ENCODE measurements around the gene C1D.

- TF ChIP-seq, protein P1, sequence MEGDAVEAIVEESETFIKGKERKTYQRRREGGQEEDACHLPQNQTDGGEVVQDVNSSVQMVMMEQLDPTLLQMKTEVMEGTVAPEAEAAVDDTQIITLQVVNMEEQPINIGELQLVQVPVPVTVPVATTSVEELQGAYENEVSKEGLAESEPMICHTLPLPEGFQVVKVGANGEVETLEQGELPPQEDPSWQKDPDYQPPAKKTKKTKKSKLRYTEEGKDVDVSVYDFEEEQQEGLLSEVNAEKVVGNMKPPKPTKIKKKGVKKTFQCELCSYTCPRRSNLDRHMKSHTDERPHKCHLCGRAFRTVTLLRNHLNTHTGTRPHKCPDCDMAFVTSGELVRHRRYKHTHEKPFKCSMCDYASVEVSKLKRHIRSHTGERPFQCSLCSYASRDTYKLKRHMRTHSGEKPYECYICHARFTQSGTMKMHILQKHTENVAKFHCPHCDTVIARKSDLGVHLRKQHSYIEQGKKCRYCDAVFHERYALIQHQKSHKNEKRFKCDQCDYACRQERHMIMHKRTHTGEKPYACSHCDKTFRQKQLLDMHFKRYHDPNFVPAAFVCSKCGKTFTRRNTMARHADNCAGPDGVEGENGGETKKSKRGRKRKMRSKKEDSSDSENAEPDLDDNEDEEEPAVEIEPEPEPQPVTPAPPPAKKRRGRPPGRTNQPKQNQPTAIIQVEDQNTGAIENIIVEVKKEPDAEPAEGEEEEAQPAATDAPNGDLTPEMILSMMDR (IDR thresholded peaks at IDR 0.05) = peak; percentile 38 to 80 (median 66)
- TF ChIP-seq POLR2A (IDR thresholded peaks at IDR 0.05) = no peak
These were observed 31.2 kb downstream of the C1D start for GRCh38 chr2:68031542-68032160.
